ENCODE measurements around the gene TSPAN9.

GRCh38 chr12:3321881-3322280, 244.7 kb downstream of the TSPAN9 start:
- TF ChIP-seq POLR2AphosphoS5 (IDR thresholded peaks at IDR 0.05), result no peak
- TF ChIP-seq POLR2A (IDR thresholded peaks at IDR 0.05), result no peak
- TF ChIP-seq CTCF (IDR thresholded peaks at IDR 0.05), result no peak

Measured in suprapubic skin (tissue), 4 donors.